Panc1 (cell line): ENCODE data around the gene WNT9A.
"Not testable (repeated sequence)": the region's sequence is repeated elsewhere in the genome, so short reads cannot be mapped to it uniquely, and the experiment has no call there.

ENCODE experiments used
- POLR2AphosphoS5 ChIP-seq: IDR thresholded peaks from 2 replicates; pipeline ENCODE4 v1.6.1; 2012; ENCODE audit warnings: mild to moderate bottlenecking, low read depth, low read length, moderate library complexity
- REST ChIP-seq, 2 experiments: IDR thresholded peaks; 2 replicates each; pipeline ENCODE4 v1.6.1; 2011 to 2012; ENCODE audit warnings: low read depth in 2 of 2, control low read depth in 1 of 2, low read length in 1 of 2, mild to moderate bottlenecking in 1 of 2, moderate library complexity in 1 of 2; ENCODE audit not compliant: insufficient read depth in 1 of 2
- TF ChIP-seq, protein P1 (sequence below): fragments of 450-650 bp; IDR thresholded peaks from 2 replicates; pipeline ENCODE4 v1.5.1; 2017; ENCODE audit warnings: mild to moderate bottlenecking

DNA sequence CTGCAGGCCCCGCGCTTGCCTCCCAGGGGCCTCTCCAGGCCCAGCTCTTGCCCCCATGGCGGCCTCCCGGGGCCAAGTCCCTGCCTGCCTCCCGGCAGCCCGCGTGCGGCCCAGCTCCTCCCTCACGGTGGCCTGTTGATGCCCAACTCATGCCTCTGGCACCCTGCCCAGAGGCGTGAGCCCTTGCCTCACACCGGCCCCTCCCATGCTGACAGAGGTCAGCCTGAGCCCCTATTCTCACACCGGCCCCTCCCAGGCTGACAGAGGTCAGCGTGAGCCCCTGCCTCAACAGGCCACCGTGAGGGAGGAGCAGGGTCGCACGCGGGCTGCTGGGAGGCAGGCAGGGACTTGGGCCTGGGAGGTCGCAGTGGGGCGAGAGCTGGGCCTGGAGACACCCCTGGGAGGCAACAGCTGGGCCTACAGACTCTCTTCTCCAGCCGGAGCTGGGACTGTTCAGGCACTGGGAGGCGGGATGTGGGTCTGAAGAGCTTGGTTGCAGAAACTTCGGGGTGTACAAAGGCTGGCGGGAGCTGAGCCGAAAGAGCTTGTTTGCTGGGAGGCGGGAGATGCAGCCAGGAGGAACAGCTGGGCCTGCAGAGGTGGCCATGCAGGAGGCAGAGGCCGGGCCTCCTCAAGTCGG is 24.0 kb upstream of the WNT9A start:
- TF ChIP-seq, protein P1, sequence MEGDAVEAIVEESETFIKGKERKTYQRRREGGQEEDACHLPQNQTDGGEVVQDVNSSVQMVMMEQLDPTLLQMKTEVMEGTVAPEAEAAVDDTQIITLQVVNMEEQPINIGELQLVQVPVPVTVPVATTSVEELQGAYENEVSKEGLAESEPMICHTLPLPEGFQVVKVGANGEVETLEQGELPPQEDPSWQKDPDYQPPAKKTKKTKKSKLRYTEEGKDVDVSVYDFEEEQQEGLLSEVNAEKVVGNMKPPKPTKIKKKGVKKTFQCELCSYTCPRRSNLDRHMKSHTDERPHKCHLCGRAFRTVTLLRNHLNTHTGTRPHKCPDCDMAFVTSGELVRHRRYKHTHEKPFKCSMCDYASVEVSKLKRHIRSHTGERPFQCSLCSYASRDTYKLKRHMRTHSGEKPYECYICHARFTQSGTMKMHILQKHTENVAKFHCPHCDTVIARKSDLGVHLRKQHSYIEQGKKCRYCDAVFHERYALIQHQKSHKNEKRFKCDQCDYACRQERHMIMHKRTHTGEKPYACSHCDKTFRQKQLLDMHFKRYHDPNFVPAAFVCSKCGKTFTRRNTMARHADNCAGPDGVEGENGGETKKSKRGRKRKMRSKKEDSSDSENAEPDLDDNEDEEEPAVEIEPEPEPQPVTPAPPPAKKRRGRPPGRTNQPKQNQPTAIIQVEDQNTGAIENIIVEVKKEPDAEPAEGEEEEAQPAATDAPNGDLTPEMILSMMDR, result not testable (repeated sequence)
- not testable (repeated sequence) for TF ChIP-seq REST (IDR thresholded peaks at IDR 0.05; ENCODE audit: insufficient read depth in 1 of 2, low read depth in 2 of 2, low read length in 1 of 2); POLR2AphosphoS5
